HepG2 (cell line): ENCODE measurements around the gene UBL4B. TPM values are rescaled to one million over a fixed set of nuclear protein-coding genes. Genes with fewer than 3 reads are reported as not detected.

ENCODE experiments used
- KLF6 ChIP-seq: IDR thresholded peaks from 2 replicates; pipeline ENCODE4 v1.8.0; 2016; ENCODE audit warnings: missing biosample characterization, missing genetic modification reagents
- REL ChIP-seq: sonication (generic); formaldehyde crosslinking; conservative IDR thresholded peaks from 2 replicates; pipeline ENCODE4 v1.8.0; 2022; ENCODE audit warnings: mild to moderate bottlenecking, missing genetic modification reagents, moderate library complexity
- SIX1 ChIP-seq: sonication (generic); formaldehyde crosslinking; IDR thresholded peaks from 2 replicates; pipeline ENCODE4 v1.4.0; 2020; ENCODE audit warnings: missing genetic modification reagents, borderline replicate concordance
- ZFP62 ChIP-seq: sonication (generic); formaldehyde crosslinking; IDR thresholded peaks from 2 replicates; pipeline ENCODE4 v1.4.0; 2020; ENCODE audit warnings: missing genetic modification reagents
- ZNF724P ChIP-seq: sonication (generic); formaldehyde crosslinking; IDR thresholded peaks from 2 replicates; pipeline ENCODE4 v1.8.0; 2022; ENCODE audit warnings: missing genetic modification reagents, borderline replicate concordance
- polyA plus RNA-seq, 8 experiments: library from polyadenylated mRNA; depleted of rRNA in 3 of 8; stranded (reverse) in 7 of 8; unstranded in 1 of 8; fragments of >200 nt; fragmentation: Illumina TruSeq in 4 of 8; extraction: Trizol in 4 of 8; gene quantifications; 2 replicates each; pipeline versions ENCODE4 v1.2.1 to v1.2.3, GENCODE V29; 2011 to 2016; ENCODE audit warnings: low read depth in 4 of 8, missing spikeins in 1 of 8, mixed read lengths in 1 of 8; ENCODE audit not compliant: insufficient read depth in 1 of 8
- total RNA-seq, 5 experiments: library from RNA; depleted of rRNA; stranded (reverse); fragments of >200 nt; fragmentation: Illumina TruSeq; extraction: Trizol; gene quantifications; 2 replicates each; pipeline ENCODE4 v1.2.3, GENCODE V29; 2016; ENCODE audit warnings: low read depth in 1 of 5
- TF ChIP-seq, protein P1 (sequence below): IDR thresholded peaks from 2 replicates; pipeline ENCODE4 v1.6.1; 2016; ENCODE audit warnings: low read depth, missing genetic modification reagents, missing compliant biosample characterization
- TF ChIP-seq, protein P2 (sequence below): IDR thresholded peaks from 2 replicates; pipeline ENCODE4 v1.6.1; 2016; ENCODE audit warnings: low read depth, control low read depth

The UBL4B gene
- total and polyA plus RNA-seq, 2 of the 13 experiments (the other 11 are each of a cell fraction or from before 2014, with no cell fraction given) = not detected

DNA sequence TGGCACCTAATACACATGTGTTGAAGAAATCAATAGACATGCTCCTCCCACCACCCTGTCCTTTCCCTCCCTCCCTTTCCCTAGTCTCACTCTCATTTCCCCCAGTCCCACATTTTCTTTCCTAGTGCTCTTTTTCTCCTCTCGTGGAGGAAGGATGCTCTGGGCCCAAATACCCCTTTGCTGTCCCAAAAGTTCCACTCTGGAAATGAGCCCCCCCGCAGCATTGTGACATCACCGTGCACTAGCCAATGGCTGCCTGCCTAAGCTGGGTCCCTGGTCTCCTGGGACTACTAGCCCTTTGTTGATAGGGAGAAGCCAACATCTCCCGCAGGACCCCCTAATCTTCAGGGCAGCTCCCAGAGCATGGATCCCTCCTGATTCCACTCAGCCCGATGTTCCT, at the start of gene UBL4B (continued):
- TF ChIP-seq, protein P1, sequence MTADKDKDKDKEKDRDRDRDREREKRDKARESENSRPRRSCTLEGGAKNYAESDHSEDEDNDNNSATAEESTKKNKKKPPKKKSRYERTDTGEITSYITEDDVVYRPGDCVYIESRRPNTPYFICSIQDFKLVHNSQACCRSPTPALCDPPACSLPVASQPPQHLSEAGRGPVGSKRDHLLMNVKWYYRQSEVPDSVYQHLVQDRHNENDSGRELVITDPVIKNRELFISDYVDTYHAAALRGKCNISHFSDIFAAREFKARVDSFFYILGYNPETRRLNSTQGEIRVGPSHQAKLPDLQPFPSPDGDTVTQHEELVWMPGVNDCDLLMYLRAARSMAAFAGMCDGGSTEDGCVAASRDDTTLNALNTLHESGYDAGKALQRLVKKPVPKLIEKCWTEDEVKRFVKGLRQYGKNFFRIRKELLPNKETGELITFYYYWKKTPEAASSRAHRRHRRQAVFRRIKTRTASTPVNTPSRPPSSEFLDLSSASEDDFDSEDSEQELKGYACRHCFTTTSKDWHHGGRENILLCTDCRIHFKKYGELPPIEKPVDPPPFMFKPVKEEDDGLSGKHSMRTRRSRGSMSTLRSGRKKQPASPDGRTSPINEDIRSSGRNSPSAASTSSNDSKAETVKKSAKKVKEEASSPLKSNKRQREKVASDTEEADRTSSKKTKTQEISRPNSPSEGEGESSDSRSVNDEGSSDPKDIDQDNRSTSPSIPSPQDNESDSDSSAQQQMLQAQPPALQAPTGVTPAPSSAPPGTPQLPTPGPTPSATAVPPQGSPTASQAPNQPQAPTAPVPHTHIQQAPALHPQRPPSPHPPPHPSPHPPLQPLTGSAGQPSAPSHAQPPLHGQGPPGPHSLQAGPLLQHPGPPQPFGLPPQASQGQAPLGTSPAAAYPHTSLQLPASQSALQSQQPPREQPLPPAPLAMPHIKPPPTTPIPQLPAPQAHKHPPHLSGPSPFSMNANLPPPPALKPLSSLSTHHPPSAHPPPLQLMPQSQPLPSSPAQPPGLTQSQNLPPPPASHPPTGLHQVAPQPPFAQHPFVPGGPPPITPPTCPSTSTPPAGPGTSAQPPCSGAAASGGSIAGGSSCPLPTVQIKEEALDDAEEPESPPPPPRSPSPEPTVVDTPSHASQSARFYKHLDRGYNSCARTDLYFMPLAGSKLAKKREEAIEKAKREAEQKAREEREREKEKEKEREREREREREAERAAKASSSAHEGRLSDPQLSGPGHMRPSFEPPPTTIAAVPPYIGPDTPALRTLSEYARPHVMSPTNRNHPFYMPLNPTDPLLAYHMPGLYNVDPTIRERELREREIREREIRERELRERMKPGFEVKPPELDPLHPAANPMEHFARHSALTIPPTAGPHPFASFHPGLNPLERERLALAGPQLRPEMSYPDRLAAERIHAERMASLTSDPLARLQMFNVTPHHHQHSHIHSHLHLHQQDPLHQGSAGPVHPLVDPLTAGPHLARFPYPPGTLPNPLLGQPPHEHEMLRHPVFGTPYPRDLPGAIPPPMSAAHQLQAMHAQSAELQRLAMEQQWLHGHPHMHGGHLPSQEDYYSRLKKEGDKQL (CRISPR knock-in tag) = no peak
- TF ChIP-seq ZNF724P (CRISPR knock-in tag) (no peak), REL (CRISPR knock-in tag) (no peak), ZFP62 (no peak), KLF6 (CRISPR knock-in tag) (no peak), SIX1 (CRISPR knock-in tag) (no peak)
- TF ChIP-seq, protein P2, sequence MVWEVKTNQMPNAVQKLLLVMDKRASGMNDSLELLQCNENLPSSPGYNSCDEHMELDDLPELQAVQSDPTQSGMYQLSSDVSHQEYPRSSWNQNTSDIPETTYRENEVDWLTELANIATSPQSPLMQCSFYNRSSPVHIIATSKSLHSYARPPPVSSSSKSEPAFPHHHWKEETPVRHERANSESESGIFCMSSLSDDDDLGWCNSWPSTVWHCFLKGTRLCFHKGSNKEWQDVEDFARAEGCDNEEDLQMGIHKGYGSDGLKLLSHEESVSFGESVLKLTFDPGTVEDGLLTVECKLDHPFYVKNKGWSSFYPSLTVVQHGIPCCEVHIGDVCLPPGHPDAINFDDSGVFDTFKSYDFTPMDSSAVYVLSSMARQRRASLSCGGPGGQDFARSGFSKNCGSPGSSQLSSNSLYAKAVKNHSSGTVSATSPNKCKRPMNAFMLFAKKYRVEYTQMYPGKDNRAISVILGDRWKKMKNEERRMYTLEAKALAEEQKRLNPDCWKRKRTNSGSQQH = no peak
